Epithelial cell of proximal tubule (primary cell): ENCODE results near the gene RBPJL. TPM values are rescaled to one million over a fixed set of nuclear protein-coding genes. Genes with fewer than 3 reads are reported as not detected.
A peak's percentile ranks its signal among the peaks of the same experiment; 100 is the strongest.

ENCODE experiments used
- DNase-seq: peaks from one replicate; pipeline ENCODE4 v3.0.0-alpha.2; 2011; ENCODE audit warnings: low read depth
- H3K4me3 ChIP-seq: 2 replicates; pipeline ENCODE4 v1.5.1; 2011; ENCODE audit warnings: low read depth, mild to moderate bottlenecking, low read length
- total RNA-seq: library from RNA; depleted of rRNA; stranded (reverse); fragments of >200 nt; gene quantifications from 2 replicates; pipeline ENCODE4 v1.2.3, GENCODE V29; 2015
- TF ChIP-seq, protein P1 (sequence below): conservative IDR thresholded peaks from 2 replicates; pipeline ENCODE4 v1.5.1; 2012; ENCODE audit warnings: low read depth, mild to moderate bottlenecking, low read length

Gene RBPJL
- total RNA-seq, 1 donor from 2014 or later = not detected

DNA sequence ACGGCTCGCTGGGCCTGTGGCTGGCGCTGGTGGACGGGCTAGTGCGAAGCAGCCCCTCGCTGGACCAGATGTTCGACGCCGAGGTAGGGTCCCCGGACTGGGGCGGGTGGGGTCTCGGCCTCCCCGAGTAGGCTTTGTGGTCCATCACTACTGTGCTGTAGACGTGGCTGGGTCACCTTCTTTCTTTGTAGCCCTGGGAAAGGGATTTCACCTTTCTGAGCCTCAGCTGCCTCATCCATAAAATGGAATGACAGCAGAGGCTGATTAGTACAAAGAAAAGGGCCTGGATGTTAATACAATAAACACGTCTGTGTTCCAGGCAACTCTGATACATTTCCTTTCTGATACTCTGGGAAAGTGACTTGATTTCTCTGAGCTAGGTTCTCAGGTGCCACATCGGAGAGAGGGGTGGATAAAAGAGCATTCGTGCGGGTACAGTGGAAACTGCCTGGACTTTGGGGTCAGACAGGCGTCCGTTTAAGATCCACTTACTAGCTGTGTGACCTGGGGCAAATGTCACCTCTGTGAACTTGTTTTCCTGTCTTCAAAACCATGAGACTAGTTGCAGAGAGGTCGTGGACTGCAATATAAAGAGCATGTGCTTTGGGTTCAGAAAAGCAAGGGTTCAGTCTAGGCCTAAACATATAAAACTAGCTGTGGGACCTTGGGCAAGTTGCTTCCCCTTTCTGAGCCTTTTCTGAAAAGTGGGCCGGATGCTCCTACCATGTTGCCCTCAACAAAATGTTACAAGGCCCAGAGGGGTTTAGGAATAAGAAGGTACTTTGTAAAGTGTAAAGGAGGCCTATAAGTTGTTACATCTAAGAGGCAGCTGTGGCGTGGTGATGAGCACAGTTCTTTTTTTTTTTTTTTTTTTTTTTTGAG is 57.2 kb downstream of the RBPJL start:
- TF ChIP-seq, protein P1, sequence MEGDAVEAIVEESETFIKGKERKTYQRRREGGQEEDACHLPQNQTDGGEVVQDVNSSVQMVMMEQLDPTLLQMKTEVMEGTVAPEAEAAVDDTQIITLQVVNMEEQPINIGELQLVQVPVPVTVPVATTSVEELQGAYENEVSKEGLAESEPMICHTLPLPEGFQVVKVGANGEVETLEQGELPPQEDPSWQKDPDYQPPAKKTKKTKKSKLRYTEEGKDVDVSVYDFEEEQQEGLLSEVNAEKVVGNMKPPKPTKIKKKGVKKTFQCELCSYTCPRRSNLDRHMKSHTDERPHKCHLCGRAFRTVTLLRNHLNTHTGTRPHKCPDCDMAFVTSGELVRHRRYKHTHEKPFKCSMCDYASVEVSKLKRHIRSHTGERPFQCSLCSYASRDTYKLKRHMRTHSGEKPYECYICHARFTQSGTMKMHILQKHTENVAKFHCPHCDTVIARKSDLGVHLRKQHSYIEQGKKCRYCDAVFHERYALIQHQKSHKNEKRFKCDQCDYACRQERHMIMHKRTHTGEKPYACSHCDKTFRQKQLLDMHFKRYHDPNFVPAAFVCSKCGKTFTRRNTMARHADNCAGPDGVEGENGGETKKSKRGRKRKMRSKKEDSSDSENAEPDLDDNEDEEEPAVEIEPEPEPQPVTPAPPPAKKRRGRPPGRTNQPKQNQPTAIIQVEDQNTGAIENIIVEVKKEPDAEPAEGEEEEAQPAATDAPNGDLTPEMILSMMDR = no peak
- H3K4me3 ChIP-seq = peak overlapping the region; percentile 81
- no peak for DNase-seq

DNA sequence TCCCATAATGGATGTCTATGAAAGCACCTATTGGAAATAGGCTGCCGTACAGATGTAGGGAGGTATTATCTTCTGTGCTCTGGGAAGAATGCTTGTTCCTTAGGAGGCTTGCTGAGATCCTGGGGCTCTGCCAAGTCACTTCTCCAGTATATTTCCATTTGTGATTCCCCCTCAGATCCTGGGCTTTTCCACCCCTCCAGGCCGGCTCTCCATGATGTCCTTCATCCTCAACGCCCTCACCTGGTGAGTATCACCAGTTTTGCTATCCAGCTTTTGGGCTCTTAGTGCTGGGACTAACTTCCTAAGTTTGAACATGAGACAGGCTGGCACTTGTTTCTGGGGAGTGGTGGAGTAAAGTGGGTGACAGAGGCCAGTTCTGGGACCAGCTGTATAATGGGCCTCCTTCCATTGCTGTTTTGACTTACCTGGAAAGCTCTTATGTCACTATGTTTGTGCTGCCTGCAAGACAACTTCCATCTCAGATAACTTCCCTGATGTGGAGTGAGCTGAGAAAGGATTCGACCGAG is 58.9 kb downstream of the RBPJL start:
- DNase-seq = no peak
- no peak overlapping the region for H3K4me3 ChIP-seq
- TF ChIP-seq, protein P1 = no peak

DNA sequence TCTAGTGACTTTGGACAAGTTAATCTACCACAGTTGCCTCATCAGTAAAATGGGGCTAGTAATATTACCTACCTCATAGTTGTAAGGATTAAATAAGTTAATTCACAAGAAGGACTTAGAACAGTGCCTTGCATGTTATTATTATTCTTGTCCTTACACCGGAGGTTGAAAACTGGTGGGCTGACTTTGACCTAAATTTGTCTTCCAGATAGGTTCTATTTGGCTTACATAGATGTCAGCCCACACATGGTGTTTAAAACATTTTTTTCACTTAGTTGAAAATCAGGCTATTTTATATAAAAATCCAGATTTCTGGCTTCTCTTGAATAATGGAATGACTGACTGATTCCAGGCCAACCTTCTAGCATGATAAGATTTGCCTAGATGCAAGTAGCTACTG is 59.6 kb downstream of the RBPJL start:
- no peak for DNase-seq
- H3K4me3 ChIP-seq = no peak overlapping the region
- TF ChIP-seq, protein P1 = no peak

DNA sequence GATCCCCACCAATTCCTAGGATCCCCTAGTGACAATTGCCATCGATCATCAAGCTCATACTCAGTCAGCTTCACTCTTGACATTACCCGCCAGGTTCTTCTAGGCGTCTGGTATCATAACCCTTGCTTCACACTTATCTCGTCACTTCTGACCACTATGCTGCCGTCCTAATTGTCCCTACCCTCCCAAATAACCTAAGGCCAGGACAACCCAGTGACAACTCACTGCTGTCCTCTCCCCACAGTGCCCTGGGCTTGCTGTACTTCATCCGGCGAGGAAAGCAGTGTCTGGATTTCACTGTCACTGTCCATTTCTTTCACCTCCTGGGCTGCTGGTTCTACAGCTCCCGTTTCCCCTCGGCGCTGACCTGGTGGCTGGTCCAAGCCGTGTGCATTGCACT is 60.0 kb downstream of the RBPJL start:
- no peak for DNase-seq
- TF ChIP-seq, protein P1 = no peak
- H3K4me3 ChIP-seq = no peak overlapping the region

DNA sequence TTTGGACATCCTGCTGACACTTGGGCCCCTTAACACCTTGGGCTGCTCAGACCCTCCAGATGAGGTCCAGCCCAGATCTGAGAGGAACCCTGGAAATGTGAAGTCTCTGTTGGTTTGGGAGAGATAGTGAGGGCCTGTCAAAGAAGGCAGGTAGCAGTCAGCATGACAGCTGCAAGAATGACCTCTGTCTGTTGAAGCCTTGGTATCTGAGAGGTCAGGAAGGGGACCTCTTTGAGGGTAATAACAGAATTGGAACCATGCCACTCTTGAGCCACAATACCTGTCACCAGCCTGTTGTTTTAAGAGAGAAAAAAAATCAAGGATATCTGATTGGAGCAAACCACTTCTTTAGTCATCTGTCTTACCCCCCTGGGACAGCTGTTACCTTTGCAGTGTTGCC is 60.5 kb downstream of the RBPJL start:
- DNase-seq = no peak
- no peak overlapping the region for H3K4me3 ChIP-seq
- TF ChIP-seq, protein P1 = no peak

Other genes with a start within 250 kb of the RBPJL start
- 8.1 and 10.9 TPM in 2 replicates for gene KCNS1, start 205.7 kb upstream of the RBPJL start, total RNA-seq
- gene WFDC5, start 191.7 kb upstream of the RBPJL start, total RNA-seq = not detected in 2 replicates
- not detected in 2 replicates for gene WFDC12, start 182.4 kb upstream of the RBPJL start, total RNA-seq
- not detected in 2 replicates for gene PI3, start 131.9 kb upstream of the RBPJL start, total RNA-seq
- not detected in 2 replicates for gene SEMG1, start 99.8 kb upstream of the RBPJL start, total RNA-seq
- gene SEMG2, start 85.5 kb upstream of the RBPJL start, total RNA-seq = not detected in 2 replicates
- gene SLPI, start 52.3 kb upstream of the RBPJL start, total RNA-seq = 20.5 and 68.1 TPM in 2 replicates
- not detected in 2 replicates for gene MATN4, start 1.5 kb downstream of the RBPJL start, total RNA-seq
- 153 and 239 TPM in 2 replicates for gene SDC4, start 41.6 kb downstream of the RBPJL start, total RNA-seq
- 22.6 and 30.3 TPM in 2 replicates for gene SYS1, start 56.3 kb downstream of the RBPJL start, total RNA-seq
- gene TP53TG5, start 71.5 kb downstream of the RBPJL start, total RNA-seq = not detected in 2 replicates
- 49.6 and 55.2 TPM in 2 replicates for gene DBNDD2, start 101.4 kb downstream of the RBPJL start, total RNA-seq
- 59.9 and 71.0 TPM in 2 replicates for gene PIGT, start 109.3 kb downstream of the RBPJL start, total RNA-seq
- gene WFDC2, start 162.9 kb downstream of the RBPJL start, total RNA-seq = 14.7 and 53.3 TPM in 2 replicates
- gene SPINT3, start 208.8 kb downstream of the RBPJL start, total RNA-seq = not detected in 2 replicates
- gene WFDC6, start 232.6 kb downstream of the RBPJL start, total RNA-seq = not detected in 2 replicates
- gene EPPIN, start 240.6 kb downstream of the RBPJL start, total RNA-seq = not detected in 2 replicates